HTR-8/SVneo (cell line): Measurements from ENCODE around the gene NEXN.
A peak's percentile ranks its signal among the peaks of the same experiment; 100 is the strongest.
"Not testable (repeated sequence)": the region's sequence is repeated elsewhere in the genome, so short reads cannot be mapped to it uniquely, and the experiment has no call there.

ENCODE experiments used
- DNase-seq: peaks from one replicate; pipeline ENCODE4 v3.0.0; 2011; ENCODE audit warnings: low spot score, mixed read lengths; ENCODE audit not compliant: insufficient read length
- FAIRE-seq: peaks from 2 replicates; lab custom pipeline; 2011; peaks lifted over from hg19 to GRCh38; lab: Jason Lieb, UNC

The NEXN gene

DNA sequence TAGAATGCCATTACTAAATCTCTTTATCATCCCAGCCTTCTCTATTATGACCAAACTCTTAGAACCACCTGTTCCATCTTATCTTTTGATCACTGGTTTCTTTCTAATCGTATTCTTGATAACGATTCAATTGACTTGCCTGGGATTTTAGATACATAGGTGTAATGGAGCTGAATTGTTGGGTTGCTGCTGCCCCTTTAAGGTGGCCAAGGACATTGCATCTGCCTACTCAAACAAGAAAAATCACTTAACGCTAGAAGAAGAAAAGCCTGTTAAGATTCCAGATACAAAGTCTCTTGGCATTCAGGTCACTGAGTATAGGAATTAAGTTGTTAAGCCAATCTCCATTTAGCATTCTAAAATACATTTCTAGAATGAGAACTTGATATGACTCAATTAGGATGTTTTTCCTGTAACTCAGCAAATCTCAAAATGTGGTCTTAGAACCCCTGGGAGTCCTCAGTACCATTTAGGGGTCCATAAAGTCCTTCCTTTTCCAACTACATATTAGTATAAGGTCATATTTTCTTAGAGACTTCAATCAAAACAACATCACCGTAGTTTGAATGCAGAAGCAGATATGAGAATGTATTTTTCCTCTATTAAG lies 12.4 kb downstream of the NEXN start:
- FAIRE-seq = no peak
- peak; percentile 28 for DNase-seq

DNA sequence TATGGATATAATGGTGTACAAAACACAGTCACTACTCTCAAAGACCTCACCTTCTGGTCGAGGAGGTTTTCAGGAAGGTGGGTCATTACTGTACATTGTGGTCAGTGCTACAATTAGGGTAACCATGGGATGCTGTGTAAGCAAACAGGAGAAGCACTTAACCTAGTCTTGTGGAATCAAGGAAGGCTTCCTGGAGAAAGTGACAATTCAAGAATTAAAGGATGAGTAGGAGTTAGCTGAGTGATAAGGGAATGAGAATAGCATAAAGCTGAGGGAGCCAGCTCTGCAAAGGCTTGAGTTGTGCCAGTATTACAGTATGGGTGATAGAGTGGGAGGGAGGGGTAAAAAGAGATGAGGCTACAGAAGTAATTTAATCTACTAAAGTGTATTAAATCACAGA lies 17.2 kb downstream of the NEXN start:
- FAIRE-seq = no peak

DNA sequence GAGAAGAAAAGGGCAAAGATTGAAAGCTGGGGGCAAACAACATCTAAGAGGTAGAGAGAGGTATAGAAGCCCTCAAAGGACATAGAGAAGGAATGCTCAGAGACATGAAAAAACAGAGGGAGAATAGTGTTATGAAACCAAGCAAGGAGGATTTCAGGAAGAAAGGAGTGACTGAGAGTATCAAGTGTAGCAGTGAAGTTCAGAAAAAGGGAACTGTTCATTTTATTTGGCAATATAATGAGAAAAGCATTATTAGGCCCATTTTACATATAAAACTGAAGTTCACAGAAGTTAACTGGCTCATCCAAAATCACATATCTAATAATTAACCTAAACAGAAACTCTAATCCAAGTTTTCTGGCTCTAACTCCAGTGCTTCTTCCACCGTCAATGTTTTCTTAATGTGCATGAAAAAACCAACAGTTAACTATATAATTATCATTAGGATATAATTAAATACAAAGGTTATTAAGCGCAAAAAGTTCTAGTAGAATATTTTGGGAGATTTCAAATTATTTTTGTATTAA lies 17.7 kb downstream of the NEXN start:
- FAIRE-seq = no peak
- DNase-seq = no peak

More for the DNA sequence above, 17.2 kb downstream of the NEXN start:
- no peak for DNase-seq

DNA sequence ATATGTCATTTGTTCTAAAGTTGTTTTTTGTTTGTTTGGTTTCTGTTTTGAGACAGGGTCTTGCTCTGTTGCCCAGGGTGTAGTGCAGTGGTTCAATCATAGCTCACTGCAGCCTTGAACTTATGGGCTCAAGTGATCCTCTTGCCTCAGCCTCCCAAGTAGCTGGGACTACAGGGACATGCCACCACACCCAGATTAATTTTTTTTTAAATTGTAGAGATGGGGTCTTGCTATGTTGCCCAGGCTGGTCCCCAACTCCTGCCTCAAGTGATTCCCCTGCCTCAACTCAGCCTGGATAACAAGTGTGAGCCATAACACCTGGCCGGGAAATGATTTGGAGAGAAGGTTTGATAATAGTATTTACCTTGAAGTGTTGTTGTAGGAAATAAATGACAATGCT lies 18.2 kb downstream of the NEXN start:
- FAIRE-seq = no peak
- DNase-seq = no peak

DNA sequence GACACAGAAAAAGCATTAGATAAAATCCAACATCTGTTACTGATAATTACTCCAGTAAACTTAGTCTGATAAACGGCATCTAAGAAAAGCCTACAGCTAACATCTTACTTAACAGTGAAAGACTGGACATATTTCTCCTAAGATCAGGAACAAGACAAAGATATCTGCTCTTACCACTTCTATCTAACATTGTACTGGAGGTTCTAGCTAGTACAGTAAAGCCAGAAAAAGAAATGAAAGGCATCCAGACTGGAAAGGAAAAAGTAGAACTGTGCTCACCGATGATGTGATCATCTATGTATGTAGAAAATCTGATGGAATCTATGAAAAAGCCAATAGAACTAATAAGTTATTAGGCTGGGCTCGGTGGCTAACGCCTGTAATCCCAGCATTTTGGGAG lies 21.7 kb downstream of the NEXN start:
- FAIRE-seq = no peak
- no peak for DNase-seq

DNA sequence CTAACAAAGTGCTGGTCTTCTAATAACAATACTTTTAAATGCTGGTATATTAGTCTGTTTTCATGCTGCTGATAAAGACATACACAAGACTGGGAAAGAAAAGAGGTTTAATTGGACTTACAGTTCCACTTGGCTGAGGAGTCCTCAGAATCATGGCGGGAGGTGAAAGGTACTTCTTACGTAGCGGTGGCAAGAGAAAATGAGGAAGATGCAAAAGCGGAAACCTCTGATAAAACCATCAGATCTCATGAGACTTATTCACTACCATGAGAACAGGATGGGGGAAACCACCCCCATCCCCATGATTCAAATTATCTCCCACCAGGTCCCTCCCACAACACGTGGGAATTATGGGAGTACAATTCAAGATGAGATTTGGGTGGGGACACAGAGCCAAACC lies 30.5 kb downstream of the NEXN start:
- not testable (repeated sequence) for FAIRE-seq, DNase-seq

DNA sequence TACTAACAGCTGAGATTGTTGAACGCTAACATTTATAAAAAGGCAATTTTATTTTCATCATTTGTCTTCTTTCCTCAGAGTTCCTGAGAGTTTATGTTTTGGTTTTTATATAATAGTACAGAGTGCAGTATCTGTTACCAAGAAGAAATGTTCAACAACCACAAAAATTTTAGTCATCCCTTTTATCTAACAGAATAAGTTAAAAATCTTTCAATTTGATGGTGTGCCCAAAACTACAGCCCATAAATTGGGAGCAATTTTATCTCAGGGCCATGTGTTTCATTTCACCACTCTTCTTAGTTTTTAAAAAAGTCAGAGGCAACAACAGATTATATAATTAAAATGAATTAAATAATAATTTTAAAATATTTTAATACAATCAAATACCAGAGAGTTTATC lies 37.1 kb downstream of the NEXN start:
- DNase-seq (no peak), FAIRE-seq (no peak)

DNA sequence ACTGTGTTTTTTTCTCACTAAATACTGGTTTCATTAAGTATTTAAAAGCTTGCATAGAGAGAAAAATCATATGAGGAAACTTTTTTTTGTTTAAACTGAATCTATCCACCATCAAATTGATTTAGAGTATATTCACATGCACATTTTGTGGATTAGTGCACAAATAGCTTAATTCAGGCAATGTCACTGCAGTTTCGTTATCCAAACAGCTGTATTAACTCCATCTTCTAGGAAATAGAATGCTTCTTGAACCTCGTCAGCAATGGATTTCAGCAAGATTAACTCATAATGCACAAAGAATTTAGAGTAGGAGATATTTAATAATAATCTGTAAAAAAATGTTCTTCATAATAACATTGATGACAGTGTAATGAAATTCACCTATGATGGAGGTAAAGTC lies 37.5 kb downstream of the NEXN start:
- DNase-seq (no peak), FAIRE-seq (no peak)

DNA sequence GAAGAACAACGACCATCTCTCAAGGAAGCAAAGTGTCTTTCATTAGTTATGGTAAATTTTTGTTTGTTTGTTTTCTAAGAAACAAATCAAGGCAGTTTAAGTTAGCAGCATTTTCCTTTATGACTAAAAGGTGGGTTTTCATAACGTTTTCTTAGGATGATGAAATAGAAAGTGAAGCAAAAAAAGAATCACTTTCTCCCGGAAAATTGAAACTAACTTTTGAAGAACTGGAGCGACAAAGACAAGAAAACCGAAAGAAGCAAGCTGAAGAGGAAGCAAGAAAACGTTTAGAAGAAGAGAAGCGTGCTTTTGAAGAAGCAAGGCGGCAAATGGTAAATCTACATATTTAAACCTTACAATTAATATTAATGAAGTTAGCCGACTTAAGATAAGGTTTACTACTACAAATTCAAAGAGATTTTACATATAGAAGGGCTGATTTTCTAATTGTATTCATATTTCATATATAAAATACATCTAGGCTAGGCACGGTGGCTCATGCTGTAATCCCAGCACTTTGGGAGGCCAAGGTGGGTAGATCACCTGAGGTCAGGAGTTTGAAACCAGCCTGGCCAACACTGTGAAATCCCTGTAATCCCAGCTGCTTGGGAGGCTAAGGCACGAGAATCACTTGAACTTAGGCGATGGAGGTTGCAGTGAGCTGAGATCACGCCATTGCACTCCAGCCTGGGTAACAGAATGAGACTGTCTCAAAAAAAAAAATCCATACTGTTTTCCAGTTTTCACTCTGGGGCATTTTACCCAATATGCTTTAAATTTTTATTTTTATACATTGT lies 38.3 kb downstream of the NEXN start:
- no peak for DNase-seq
- no peak for FAIRE-seq

DNA sequence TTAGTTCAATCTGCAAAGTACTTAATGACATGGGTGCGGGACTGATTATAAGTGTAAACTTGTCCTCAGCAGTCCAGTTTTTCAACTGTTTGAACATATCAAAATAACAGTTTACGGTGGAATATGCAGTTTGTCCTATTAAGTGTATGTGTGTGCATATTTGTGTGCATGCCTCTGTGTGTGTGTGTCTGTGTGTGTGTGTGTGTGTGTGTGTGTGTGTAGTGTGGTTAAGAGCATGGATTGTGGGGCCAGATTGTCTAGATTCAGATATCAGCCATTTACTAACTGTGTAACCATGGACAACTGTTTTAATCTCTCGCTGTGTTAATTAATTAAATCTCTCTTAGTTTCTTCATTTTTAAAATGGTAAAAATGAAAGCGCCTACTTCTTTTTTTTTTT lies 39.0 kb downstream of the NEXN start:
- DNase-seq = no peak
- peak; percentile 26 for FAIRE-seq

DNA sequence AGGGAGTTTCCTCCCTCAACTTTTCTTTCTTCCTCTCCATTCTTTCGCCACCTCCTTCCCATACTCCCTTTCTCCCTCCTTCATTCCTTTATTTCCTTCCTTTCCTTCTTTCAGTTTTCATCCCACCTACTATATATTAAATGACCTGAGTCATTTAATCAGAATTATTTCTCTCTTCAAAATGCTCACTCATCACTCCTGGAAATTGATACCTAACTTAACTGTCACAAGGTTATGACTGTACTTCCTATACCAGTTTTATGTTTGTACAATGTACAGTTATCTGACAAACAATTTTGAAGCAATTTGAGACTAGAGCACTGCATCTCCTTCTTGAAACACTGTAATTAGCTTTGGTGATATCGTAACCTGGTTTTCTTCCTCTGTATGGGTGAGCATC lies 41.4 kb downstream of the NEXN start:
- DNase-seq (no peak), FAIRE-seq (no peak)

DNA sequence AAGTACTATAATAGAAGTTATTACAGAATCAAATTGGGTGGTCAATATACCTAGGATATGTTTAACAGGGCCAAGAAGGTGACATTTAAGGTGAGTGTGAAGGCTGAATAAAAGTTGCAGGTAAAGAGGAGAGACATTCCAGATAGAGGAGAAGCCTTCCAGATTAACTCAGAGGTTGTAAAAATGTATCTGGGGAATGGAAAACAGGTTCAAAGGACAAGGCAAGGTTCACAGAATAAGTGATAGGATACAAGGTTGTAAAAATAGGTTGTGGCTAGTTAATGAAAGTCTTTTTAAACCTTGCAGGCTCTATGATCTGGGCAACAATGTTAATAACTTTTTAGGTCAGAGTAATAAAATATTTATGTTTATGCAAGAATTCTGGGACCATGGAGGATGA lies 50.2 kb downstream of the NEXN start:
- no peak for DNase-seq
- FAIRE-seq = no peak

DNA sequence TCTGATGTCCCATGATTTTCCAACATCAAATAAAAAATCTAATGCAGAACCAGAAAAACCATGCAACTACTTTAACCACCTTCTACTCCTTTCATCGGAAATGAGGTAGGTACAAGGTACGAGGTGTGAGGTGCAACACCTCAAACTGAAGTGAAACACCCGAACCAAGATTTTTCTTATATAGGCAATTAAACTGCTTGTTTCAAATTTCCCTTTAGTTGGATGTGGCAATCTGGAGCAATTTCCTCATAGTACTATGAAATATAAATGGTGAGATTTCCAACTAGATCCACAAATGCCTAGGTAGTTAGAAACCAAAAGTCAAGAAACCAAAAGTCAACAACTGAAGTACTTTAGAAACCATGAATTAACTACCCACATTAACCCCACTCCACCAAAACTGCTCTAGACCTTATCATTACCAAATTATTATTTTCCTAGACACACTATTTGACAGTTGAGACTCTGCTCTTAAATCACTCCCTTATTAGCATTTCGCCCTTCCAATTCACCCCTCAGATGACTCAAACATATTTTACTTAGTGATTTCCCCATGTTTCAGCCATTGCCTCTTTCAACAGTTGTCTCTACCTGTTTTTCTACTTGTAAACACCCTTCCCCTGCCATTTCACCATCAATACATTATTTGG lies 52.6 kb downstream of the NEXN start:
- DNase-seq (no peak), FAIRE-seq (no peak)

DNA sequence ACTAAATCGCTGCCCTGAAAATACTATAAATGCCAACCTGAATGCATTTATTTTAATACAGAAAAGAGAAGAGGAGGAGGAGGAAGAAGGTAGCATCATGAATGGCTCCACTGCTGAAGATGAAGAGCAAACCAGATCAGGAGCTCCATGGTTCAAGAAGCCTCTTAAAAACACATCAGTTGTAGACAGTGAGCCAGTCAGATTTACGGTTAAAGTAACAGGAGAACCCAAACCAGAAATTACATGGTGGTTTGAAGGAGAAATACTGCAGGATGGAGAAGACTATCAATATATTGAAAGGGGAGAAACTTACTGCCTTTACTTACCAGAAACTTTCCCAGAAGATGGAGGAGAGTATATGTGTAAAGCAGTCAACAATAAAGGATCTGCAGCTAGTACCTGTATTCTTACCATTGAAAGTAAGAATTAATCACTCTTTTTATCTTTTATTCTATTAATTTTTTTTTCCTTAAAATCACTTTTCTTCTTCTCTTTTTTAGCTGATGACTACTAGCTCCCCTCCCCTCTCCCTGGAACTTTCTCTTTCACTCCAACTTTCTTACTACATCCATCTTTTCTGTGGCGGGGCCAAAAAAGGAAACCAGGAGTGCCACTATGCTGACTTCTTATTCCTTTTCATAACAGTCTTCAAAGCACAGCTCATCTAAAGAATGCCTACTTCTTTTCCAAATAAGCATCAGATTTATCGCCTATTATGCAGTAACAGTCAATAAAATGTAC lies 54.1 kb downstream of the NEXN start:
- no peak for FAIRE-seq
- no peak for DNase-seq

DNA sequence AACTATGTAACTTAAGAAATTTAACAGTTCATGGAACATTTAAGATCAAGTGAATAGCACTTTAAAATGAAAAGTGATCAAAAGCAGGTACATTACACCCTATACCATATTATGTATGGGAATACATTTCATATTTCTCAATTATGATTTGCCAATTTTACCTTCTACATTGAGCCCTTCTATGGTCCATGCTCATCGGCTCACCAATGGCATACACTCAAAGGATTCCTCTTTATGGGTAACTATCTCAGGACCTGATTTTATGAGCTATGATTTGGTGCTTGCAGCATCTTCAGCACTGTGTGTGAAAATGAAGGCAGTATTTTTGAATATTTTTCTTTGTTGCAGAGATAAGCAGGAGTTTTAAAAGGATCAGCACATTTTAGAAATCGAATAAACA lies 56.9 kb downstream of the NEXN start:
- DNase-seq = no peak
- FAIRE-seq = no peak

DNA sequence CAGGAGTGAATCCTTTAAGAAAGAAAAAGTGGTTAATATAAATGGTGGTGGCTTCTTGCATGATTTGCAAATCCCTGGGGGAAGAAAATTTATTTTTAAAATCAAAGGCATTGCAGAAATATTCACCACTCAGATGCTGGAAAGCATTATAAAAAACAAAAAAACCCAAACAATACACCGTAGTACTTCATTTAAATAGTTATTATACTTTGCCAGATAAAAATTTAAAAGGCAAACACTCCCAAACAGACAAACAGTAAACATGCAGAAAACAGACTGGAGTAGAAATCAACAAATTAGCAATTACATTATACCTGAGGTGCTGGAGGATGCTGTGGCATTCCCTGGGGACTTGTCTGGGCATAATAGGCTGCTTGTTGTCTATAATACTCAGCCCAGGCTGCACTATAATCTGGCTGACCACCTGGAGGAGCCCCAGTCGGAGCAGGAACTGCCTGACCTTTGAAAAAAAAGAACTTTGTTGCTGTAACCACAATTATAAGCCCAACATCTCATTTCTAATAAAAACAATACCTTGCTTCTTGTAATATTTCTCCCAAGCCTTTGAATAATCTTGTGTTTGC lies 60.5 kb downstream of the NEXN start:
- DNase-seq = no peak

DNA sequence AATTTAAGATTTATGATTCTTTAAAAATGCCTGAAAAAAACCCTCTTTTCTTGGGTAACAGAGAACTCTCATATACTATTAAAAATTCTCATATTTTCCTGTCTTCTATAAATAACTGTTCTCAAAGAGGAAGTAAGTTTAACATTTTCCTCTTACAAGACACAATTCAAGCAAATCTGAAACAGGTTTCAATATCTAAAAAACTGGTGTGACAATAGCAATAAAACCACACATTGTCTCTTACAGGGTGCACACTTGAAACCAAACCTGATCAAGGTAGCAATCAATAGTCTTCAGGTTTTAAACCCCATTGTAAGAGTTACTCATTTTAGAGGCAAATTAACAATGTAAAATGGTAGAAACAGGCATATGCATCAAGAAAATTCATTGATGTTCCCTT lies 62.4 kb downstream of the NEXN start:
- FAIRE-seq = no peak
- no peak for DNase-seq

More for the DNA sequence above, 60.5 kb downstream of the NEXN start:
- FAIRE-seq = no peak

DNA sequence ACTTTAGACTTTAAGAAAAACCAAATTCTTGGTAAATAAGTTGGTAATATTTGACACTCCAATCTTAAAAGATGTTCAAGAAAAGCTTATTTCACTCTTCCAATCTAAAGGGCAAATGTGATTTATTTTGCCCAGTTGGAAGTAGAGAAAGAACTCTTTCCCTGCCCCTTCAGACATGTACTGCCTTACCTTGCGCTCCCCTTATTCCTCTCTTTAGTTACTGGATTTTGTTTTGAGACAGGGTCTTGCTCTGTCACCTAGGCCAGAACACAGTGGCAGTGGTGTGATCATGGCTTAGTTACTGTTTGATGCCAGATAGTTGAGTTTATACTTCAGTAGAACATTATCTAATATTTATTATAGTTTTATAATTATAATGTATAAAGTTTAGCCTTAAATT lies 62.9 kb downstream of the NEXN start:
- FAIRE-seq = no peak
- DNase-seq = no peak

DNA sequence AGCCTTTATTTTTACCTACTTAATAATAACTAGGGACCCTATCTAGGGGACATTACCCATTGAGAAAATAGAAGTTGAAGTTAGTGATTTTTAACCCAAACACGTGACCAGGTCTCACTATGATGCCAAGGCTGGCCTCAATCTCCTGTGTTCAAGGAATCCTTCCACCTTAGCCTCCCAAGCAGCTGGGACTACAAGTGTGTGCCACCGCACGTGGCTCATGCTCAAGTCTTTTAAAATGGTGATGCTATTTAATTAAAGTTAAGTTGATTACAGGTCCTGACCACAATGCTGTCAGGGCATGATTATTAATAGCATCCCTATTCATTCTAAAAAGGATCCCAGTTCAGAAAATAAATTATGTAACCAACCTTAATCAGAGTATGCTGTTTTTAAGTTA lies 65.5 kb downstream of the NEXN start:
- FAIRE-seq = no peak

DNA sequence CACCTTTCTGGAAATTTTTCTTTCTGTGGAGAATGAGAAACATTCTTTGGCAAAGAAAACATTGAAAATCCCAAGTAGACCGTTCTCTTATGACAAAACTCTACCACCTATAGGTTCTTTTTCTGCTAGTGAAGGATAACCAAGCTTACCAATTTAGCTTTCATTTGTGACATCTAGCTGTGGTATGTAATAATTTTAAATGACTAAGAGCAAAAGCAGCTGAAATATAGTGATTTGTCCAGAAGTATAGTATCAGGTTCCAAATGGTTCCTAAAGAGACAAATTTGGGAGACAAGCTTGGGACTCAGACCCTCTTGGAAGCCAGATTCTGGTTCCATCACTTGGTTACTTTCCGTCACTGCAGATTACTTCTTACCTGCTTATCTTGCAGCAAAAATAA lies 66.1 kb downstream of the NEXN start:
- no peak for FAIRE-seq

More for the DNA sequence above, 65.5 kb downstream of the NEXN start:
- DNase-seq = no peak

More for the DNA sequence above, 66.1 kb downstream of the NEXN start:
- no peak for DNase-seq
